ENCODE measurements around the gene TMEM121. TPM values are rescaled to one million over a fixed set of nuclear protein-coding genes. Genes with fewer than 3 reads are reported as not detected.

Gene TMEM121
- total and polyA plus RNA-seq, 4 donors, result 0.75 to 7.5 (median 3.0) TPM

DNA sequence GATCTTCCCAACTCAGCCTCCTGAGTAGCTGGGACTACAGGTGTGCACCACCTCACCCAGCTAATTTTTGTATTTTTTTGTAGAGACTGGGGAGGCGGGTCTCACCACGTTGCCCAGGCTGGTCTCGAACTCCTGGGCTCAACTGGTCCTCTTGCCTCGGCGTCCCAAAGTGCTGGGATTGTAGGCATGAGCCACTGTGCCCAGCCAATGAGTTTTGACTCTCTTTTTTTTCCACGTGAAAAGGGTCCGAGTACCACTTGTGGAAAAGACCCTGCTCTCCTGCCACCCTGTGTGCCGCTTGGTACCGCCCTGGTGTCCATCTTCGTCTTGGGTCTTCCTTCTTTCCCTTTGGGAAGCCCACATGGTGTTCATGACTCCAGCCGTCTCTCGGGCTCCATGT is 17.8 kb upstream of the TMEM121 start:
- H3K4me3 ChIP-seq (ENCODE audit: low read length in 2 of 2), result no peak overlapping the region
- intact Hi-C loops (cut with DNase I), result no loop called here
- H3K4me1 ChIP-seq (ENCODE audit: control insufficient read depth in 1 of 2, insufficient read depth in 2 of 2, low read length in 2 of 2), result no peaks in the 10 kb centered on the region
- peak; percentile 32 to 59 for DNase-seq
- no peak overlapping the region for H3K27ac ChIP-seq (ENCODE audit: low read depth in 1 of 2, low read length in 2 of 2)
- H3K27me3 ChIP-seq (ENCODE audit: control insufficient read depth in 1 of 2, insufficient read depth in 2 of 2, low read length in 1 of 2), result no peaks in the 10 kb centered on the region
- no peak for ATAC-seq (ENCODE audit: low FRiP score)
- WGBS, 2 donors, result 88 to 90% methylated on average over 12 of the region's 12 CpGs
- H3K36me3 ChIP-seq (ENCODE audit: control insufficient read depth in 1 of 2, insufficient read depth in 2 of 2, low read length in 1 of 2), result no peaks in the 10 kb centered on the region
- H3K9me3 ChIP-seq (ENCODE audit: control insufficient read depth, low read length), result peaks cover 1% of the 10 kb centered on the region

DNA sequence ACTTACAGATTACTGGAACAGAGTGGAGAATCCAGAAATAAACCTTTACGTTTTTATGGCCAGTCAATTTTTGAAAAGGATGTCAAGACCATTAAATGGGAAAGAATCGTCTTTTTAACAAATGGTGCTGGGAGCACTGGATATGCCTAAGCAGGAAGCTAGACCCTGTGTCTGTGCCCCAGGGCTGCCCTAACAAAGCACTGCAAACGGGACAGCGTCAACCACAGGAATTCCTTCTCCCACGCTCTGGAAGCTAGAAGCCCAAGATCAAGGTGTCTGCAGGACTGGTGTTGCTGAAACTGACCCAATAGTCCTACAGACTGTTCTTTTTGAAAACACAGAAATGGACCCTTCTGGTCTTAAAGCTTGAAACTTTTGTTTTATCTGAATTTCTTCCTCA is 9.3 kb upstream of the TMEM121 start:
- Histone ChIP-seq H3K27me3 (ENCODE audit: control insufficient read depth in 1 of 2, insufficient read depth in 2 of 2, low read length in 1 of 2) (no peaks in the 10 kb centered on the region), H3K36me3 (ENCODE audit: control insufficient read depth in 1 of 2, insufficient read depth in 2 of 2, low read length in 1 of 2) (no peaks in the 10 kb centered on the region), H3K4me3 (ENCODE audit: low read length in 2 of 2) (no peak overlapping the region), H3K9me3 (ENCODE audit: control insufficient read depth, low read length) (peaks cover 2% of the 10 kb centered on the region), H3K27ac (ENCODE audit: low read depth in 1 of 2, low read length in 2 of 2) (no peak overlapping the region), H3K4me1 (ENCODE audit: control insufficient read depth in 1 of 2, insufficient read depth in 2 of 2, low read length in 2 of 2) (no peaks in the 10 kb centered on the region)
- intact Hi-C loops (cut with DNase I), result no loop called here
- 53 to 65% methylated on average over 5 of the region's 5 CpGs for WGBS, 2 donors
- ATAC-seq (ENCODE audit: low FRiP score) (no peak), DNase-seq (peak in 1 of 2 donors; percentile 15)

DNA sequence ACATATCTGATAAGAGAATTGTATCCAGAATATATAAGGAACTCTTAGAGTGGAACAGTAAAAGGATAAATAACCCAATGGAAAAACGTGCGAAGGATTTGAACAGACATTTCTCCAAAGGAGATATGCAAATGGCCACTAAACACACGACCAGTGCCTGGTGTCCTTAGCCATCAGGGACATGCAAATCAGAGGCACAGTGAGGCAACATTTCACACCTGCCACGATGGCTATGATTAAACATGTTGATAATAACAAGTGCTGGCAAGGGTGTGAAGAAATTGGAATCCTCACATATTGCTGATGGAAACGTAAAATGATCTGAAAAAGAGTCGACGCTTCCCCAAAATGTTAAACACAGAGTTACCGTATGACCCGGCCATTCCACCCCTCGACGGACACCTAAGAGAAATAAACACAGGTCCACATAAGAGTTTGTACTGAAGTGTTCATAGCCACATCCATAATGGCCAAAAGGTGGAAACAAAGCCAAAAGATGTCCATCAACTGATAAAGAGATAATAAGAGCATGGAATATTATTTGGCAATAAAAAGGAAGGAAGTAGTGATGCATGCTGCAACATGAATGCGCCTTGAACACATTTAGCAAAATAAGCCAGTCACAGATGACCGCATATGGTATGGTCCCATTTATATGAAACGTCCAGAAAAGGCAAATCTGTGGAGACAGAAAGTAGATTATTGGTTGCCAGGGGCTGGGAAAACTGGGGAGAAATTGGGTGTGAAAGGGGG is 6.3 kb upstream of the TMEM121 start:
- H3K4me3 ChIP-seq (ENCODE audit: low read length in 2 of 2), result no peak overlapping the region
- no peaks in the 10 kb centered on the region for H3K9me3 ChIP-seq (ENCODE audit: control insufficient read depth, low read length)
- no peak overlapping the region for H3K27ac ChIP-seq (ENCODE audit: low read depth in 1 of 2, low read length in 2 of 2)
- ATAC-seq (ENCODE audit: low FRiP score) (no peak), DNase-seq (no peak)
- no peaks in the 10 kb centered on the region for H3K36me3 ChIP-seq (ENCODE audit: control insufficient read depth in 1 of 2, insufficient read depth in 2 of 2, low read length in 1 of 2)
- WGBS, 2 donors, result 66 to 68% methylated on average over 14 of the region's 14 CpGs
- intact Hi-C loops (cut with DNase I), result loop anchor here in 1 of 2 donors (10.0 kb wide), 1 partner anchor 315 kb away; no protein-coding TSS in a partner anchor
- no peaks in the 10 kb centered on the region for H3K27me3 ChIP-seq (ENCODE audit: control insufficient read depth in 1 of 2, insufficient read depth in 2 of 2, low read length in 1 of 2)
- no peaks in the 10 kb centered on the region for H3K4me1 ChIP-seq (ENCODE audit: control insufficient read depth in 1 of 2, insufficient read depth in 2 of 2, low read length in 2 of 2)

DNA sequence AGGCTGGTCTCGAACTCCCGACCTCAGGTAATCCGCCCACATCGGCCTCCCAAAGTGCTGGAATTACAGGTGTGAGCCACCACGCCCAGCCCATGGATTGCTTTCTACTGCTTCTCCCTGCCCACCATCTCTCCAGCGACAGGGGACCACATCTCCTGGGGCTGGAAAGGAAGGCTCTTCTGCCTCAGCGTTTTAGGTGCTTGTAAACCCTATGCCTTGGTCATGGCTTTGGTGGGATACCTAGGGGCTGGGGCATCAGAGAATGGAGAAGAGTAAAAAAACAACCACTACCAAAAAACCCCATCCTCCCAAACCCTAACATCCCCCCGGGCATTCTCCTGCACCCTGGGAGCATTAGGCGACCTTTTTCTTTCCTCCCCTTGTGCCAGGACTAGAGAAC is 1.1 kb upstream of the TMEM121 start:
- no peaks in the 10 kb centered on the region for H3K27me3 ChIP-seq (ENCODE audit: control insufficient read depth in 1 of 2, insufficient read depth in 2 of 2, low read length in 1 of 2)
- no peaks in the 10 kb centered on the region for H3K36me3 ChIP-seq (ENCODE audit: control insufficient read depth in 1 of 2, insufficient read depth in 2 of 2, low read length in 1 of 2)
- intact Hi-C loops (cut with DNase I), result loop anchor here (5.0 to 10.0 kb wide), 4 partner anchors 33 to 321 kb away; partner anchors contain the start of gene TEDC1 (in 1 of the 2)
- no peak overlapping the region for H3K4me3 ChIP-seq (ENCODE audit: low read length in 2 of 2)
- H3K9me3 ChIP-seq (ENCODE audit: control insufficient read depth, low read length), result no peaks in the 10 kb centered on the region
- H3K4me1 ChIP-seq (ENCODE audit: control insufficient read depth in 1 of 2, insufficient read depth in 2 of 2, low read length in 2 of 2), result no peaks in the 10 kb centered on the region
- H3K27ac ChIP-seq (ENCODE audit: low read depth in 1 of 2, low read length in 2 of 2), result no peak overlapping the region
- ATAC-seq (ENCODE audit: low FRiP score) (no peak), DNase-seq (peak in 1 of 2 donors; percentile 30)
- WGBS, 2 donors, result 86 to 90% methylated on average over 9 of the region's 9 CpGs

DNA sequence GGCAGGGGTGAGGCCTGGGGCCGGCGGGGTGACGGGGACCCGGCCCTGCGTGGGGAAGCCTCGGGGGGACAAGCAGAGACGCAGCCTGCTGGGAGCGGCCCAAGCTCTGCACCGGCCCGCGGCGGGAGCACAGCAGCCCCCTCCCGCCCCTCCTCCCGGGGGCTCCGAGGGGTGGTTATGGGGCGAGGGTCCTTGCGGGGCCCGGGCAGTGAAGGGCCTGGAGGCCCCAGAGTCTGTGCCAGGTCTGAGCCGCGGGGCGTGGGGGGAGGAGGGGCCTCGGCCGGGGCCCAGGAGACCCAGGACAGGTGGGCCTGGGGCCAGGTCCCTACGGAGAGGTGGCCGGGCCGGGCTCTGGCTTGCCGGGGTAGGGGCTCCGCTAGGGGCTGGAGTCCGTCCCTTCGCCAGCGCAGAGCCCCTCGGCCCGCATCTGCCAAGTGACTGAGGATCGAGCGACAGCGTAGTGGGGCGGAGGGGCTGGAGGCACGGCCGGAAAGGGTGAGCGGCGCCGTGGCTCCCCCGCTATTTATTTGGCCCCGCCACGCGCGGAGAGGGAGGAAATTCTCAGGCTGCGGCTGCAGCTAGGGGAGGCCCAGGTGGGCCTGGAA is 495 bp downstream of the TMEM121 start:
- no peaks in the 10 kb centered on the region for H3K4me1 ChIP-seq (ENCODE audit: control insufficient read depth in 1 of 2, insufficient read depth in 2 of 2, low read length in 2 of 2)
- H3K9me3 ChIP-seq (ENCODE audit: control insufficient read depth, low read length), result no peaks in the 10 kb centered on the region
- H3K27ac ChIP-seq (ENCODE audit: low read depth in 1 of 2, low read length in 2 of 2), result no peak overlapping the region
- peak overlapping the region; percentile 38 to 45 for H3K4me3 ChIP-seq (ENCODE audit: low read length in 2 of 2)
- ATAC-seq (ENCODE audit: low FRiP score) (no peak), DNase-seq (peak in 1 of 2 donors; percentile 76)
- H3K36me3 ChIP-seq (ENCODE audit: control insufficient read depth in 1 of 2, insufficient read depth in 2 of 2, low read length in 1 of 2), result no peaks in the 10 kb centered on the region
- WGBS, 2 donors, result 0 to 1% methylated on average over 14 to 48 of the region's 48 CpGs
- intact Hi-C loops (cut with DNase I), result loop anchor here (5.0 to 10.0 kb wide), 4 partner anchors 35 to 322 kb away; partner anchors contain the start of gene TEDC1 (in 1 of the 2)
- H3K27me3 ChIP-seq (ENCODE audit: control insufficient read depth in 1 of 2, insufficient read depth in 2 of 2, low read length in 1 of 2), result no peaks in the 10 kb centered on the region

DNA sequence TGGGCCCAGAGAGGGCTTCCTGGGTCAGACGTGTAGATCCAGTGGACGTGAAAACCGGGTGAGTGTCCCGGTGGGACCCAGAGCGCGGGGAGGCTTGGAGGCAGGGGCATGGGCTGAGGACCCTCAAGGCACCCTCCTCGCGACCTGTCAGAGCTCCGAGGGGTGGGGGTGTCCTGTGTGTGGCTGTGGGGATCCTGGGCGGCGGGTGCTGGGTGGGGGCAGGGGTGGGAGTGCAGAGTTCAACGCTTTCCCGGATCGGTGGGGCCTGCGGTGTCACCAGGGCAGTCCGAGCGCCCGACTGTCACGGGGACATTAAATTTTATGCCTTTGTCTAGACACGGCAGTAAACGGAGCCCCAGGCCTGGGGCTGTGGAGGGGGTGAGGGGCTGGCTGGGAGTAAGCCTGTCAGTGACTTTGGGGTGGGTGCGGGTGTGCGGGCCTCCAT is 1.0 kb downstream of the TMEM121 start:
- ATAC-seq (ENCODE audit: low FRiP score), result no peak
- Histone ChIP-seq H3K27me3 (ENCODE audit: control insufficient read depth in 1 of 2, insufficient read depth in 2 of 2, low read length in 1 of 2) (no peaks in the 10 kb centered on the region), H3K9me3 (ENCODE audit: control insufficient read depth, low read length) (no peaks in the 10 kb centered on the region), H3K27ac (ENCODE audit: low read depth in 1 of 2, low read length in 2 of 2) (no peak overlapping the region), H3K4me1 (ENCODE audit: control insufficient read depth in 1 of 2, insufficient read depth in 2 of 2, low read length in 2 of 2) (no peaks in the 10 kb centered on the region), H3K4me3 (ENCODE audit: low read length in 2 of 2) (peak overlapping the region in 1 of 2 donors; percentile 38), H3K36me3 (ENCODE audit: control insufficient read depth in 1 of 2, insufficient read depth in 2 of 2, low read length in 1 of 2) (no peaks in the 10 kb centered on the region)
- intact Hi-C loops (cut with DNase I), result loop anchor here (5.0 to 10.0 kb wide), 4 partner anchors 35 to 323 kb away; partner anchors contain the start of gene TEDC1 (in 1 of the 2)
- DNase-seq, result no peak
- 12 to 14% methylated on average over 23 of the region's 23 CpGs for WGBS, 2 donors

DNA sequence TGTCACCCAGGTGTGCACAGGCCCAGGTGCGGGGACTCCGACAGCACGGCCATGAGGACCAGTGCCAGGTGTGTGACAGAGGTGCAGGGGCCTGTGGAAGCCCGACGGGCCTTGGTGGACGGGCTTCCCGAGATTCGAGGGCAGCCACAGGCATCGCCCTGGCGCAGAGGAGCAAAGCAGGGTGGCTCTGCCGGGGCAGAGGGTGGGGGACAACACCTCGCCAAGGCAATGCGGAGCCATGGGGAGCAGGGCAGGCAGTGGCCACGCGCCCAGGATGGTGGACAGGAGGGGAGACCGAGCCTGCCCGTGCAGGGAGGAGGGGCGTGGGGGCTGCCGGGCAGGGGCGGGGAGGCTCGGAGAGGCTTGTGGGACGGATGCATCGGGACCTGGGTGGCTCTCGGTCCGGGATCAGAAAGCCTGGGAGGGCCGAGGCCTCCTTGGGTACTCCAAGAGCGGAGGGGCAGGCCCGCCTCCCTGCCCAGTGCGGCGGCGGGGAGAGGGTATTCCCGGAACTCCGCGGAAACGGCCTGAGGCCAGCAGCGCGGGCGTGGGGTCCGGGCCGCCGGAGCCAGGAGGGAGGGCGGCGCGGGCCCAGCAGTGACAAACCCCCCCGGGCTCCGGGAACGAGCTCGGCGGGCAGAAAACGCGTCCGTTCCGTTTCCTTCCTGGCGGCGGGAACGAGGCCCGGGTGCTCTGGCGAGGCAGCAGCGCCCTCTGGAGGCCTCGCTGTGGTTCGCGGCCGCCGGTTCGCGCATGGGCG is 1.6 kb downstream of the TMEM121 start:
- 3% methylated on average over 58 to 67 of the region's 67 CpGs for WGBS, 2 donors
- intact Hi-C loops (cut with DNase I), result loop anchor here (1.0 to 10.0 kb wide), 5 partner anchors 36 to 323 kb away; partner anchors contain the start of gene TEDC1 (in 1 of the 2)
- ATAC-seq (ENCODE audit: low FRiP score) (peak; percentile 89), DNase-seq (peak; percentile 87 to 94)
- H3K4me1 ChIP-seq (ENCODE audit: control insufficient read depth in 1 of 2, insufficient read depth in 2 of 2, low read length in 2 of 2), result no peaks in the 10 kb centered on the region
- no peak overlapping the region for H3K27ac ChIP-seq (ENCODE audit: low read depth in 1 of 2, low read length in 2 of 2)
- H3K36me3 ChIP-seq (ENCODE audit: control insufficient read depth in 1 of 2, insufficient read depth in 2 of 2, low read length in 1 of 2), result no peaks in the 10 kb centered on the region
- no peaks in the 10 kb centered on the region for H3K27me3 ChIP-seq (ENCODE audit: control insufficient read depth in 1 of 2, insufficient read depth in 2 of 2, low read length in 1 of 2)
- H3K4me3 ChIP-seq (ENCODE audit: low read length in 2 of 2), result peak overlapping the region; percentile 11 to 49
- no peaks in the 10 kb centered on the region for H3K9me3 ChIP-seq (ENCODE audit: control insufficient read depth, low read length)

DNA sequence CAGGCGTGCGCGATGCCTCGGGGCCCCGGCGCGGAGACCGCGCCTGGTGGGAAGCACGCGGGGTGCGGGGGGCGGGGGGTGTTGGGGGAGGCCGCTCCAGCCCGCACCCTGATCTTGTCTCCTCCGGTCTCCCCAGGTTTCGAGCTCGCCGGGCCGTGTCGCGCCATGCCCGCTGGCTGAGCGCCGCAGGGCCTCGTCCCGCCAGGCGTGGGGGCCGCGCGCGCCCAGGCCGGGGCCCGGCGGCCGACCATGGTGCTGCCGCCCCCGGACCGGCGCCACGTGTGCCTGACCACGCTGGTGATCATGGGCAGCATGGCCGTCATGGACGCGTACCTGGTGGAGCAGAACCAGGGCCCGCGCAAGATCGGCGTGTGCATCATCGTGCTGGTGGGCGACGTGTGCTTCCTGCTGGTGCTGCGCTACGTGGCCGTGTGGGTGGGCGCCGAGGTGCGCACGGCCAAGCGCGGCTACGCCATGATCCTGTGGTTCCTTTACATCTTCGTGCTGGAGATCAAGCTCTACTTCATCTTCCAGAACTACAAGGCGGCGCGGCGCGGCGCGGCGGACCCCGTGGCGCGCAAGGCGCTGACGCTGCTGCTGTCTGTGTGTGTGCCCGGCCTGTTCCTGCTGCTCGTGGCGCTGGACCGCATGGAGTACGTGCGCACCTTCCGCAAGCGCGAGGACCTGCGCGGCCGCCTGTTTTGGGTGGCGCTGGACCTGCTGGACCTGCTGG is 2.4 kb downstream of the TMEM121 start:
- WGBS, 2 donors, result 25 to 28% methylated on average over 71 to 89 of the region's 89 CpGs
- Histone ChIP-seq H3K36me3 (ENCODE audit: control insufficient read depth in 1 of 2, insufficient read depth in 2 of 2, low read length in 1 of 2) (no peaks in the 10 kb centered on the region), H3K4me3 (ENCODE audit: low read length in 2 of 2) (no peak overlapping the region), H3K27me3 (ENCODE audit: control insufficient read depth in 1 of 2, insufficient read depth in 2 of 2, low read length in 1 of 2) (no peaks in the 10 kb centered on the region), H3K4me1 (ENCODE audit: control insufficient read depth in 1 of 2, insufficient read depth in 2 of 2, low read length in 2 of 2) (no peaks in the 10 kb centered on the region), H3K9me3 (ENCODE audit: control insufficient read depth, low read length) (no peaks in the 10 kb centered on the region), H3K27ac (ENCODE audit: low read depth in 1 of 2, low read length in 2 of 2) (no peak overlapping the region)
- intact Hi-C loops (cut with DNase I), result loop anchor here (1.0 to 10.0 kb wide), 5 partner anchors 36 to 324 kb away; partner anchors contain the start of gene TEDC1 (in 1 of the 2)
- DNase-seq (no peak), ATAC-seq (ENCODE audit: low FRiP score) (no peak)

Data from aorta (tissue), 5 donors.